Measurements from ENCODE around the gene MCRS1.

MCRS1 gene

GRCh38 chr12:49556391-49557186 is 11.4 kb downstream of the MCRS1 start:
- no peak for DNase-seq (ENCODE audit: low spot score)

- no peak for DNase-seq (ENCODE audit: low spot score)
Observed at GRCh38 chr12:49555631-49556390, 12.1 kb downstream of the MCRS1 start.

- DNase-seq (ENCODE audit: low spot score): no peak
Observed at GRCh38 chr12:49554266-49554665, 13.7 kb downstream of the MCRS1 start.

GRCh38 chr12:49553512-49554088 is 14.3 kb downstream of the MCRS1 start:
- DNase-seq (ENCODE audit: low spot score): peak; percentile 68

GRCh38 chr12:49552899-49553298 is 15.0 kb downstream of the MCRS1 start:
- DNase-seq (ENCODE audit: low spot score): no peak

- DNase-seq (ENCODE audit: low spot score): no peak
Observed at GRCh38 chr12:49552425-49552824, 15.5 kb downstream of the MCRS1 start.

GRCh38 chr12:49552014-49552413 is 15.9 kb downstream of the MCRS1 start:
- peak; percentile 71 for DNase-seq (ENCODE audit: low spot score)

- no peak for DNase-seq (ENCODE audit: low spot score)
Observed at GRCh38 chr12:49550693-49551252, 17.2 kb downstream of the MCRS1 start.

- DNase-seq (ENCODE audit: low spot score): no peak
Observed at GRCh38 chr12:49549735-49550692, 17.9 kb downstream of the MCRS1 start.

GRCh38 chr12:49548822-49549648 is 18.9 kb downstream of the MCRS1 start:
- no peak for DNase-seq (ENCODE audit: low spot score)

GRCh38 chr12:49548481-49548821 is 19.5 kb downstream of the MCRS1 start:
- no peak for DNase-seq (ENCODE audit: low spot score)

GRCh38 chr12:49547090-49547690 is 20.8 kb downstream of the MCRS1 start:
- no peak for DNase-seq (ENCODE audit: low spot score)

- DNase-seq (ENCODE audit: low spot score): no peak
Observed at GRCh38 chr12:49546481-49546880, 21.5 kb downstream of the MCRS1 start.

GRCh38 chr12:49545815-49546214 is 22.1 kb downstream of the MCRS1 start:
- no peak for DNase-seq (ENCODE audit: low spot score)

GRCh38 chr12:49543914-49544815 is 23.8 kb downstream of the MCRS1 start:
- DNase-seq (ENCODE audit: low spot score): no peak

- no peak for DNase-seq (ENCODE audit: low spot score)
Observed at GRCh38 chr12:49543221-49543913, 24.6 kb downstream of the MCRS1 start.

- DNase-seq (ENCODE audit: low spot score): no peak
Observed at GRCh38 chr12:49542592-49543160, 25.3 kb downstream of the MCRS1 start.

- no peak for DNase-seq (ENCODE audit: low spot score)
Observed at GRCh38 chr12:49541911-49542505, 25.9 kb downstream of the MCRS1 start.

Data from cerebellar cortex (tissue), 1 donor.